A549 (cell line): ENCODE measurements around the gene NTM.

Experiments used
- TF ChIP-seq, protein P1 (sequence below): fragments of 150-350 bp; IDR thresholded peaks from 2 replicates; pipeline ENCODE4 v1.6.1; 2014; ENCODE audit warnings: low read depth, mild to moderate bottlenecking, low read length
- TF ChIP-seq, protein P2 (sequence below): fragments of >200 bp; sonication (Bioruptor Twin); formaldehyde crosslinking; IDR thresholded peaks from 3 replicates; pipeline ENCODE4 v1.5.1; 2016

DNA sequence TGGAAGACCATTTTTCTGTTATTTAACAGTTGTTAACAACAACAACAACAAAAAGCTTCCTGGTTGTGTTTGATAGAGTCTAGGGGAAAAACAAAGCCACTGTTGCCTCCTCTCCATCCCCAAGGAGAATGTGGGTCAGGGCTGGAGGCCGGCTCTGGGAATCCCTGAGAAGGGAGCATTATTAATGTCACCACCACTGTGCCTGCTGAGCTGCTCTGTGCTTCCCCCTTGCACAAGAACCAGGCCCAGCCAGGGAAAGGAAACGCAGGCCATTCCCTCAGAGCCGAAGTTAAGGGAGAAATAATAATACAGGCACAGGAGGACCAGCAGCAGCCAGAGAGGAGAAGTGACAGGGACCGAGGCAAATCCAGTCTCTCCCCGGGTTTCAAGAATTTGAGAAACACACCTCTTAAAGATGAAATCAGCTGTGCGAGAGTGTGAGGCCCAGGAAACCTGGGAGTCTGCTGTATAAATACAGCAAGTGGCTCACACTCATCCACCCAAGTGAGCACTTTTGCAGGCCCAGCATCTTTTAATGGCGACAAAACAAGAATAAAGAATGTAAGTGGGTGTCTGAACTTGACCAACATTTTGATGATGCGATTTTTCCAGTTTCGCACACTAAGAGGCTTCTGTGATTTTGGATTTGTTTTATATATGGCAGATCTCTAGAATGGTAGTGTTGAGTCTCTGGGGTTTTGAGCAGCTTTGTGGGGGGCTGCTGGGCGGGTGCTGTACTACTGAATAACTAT is 539.2 kb downstream of the NTM start:
- TF ChIP-seq, protein P1, sequence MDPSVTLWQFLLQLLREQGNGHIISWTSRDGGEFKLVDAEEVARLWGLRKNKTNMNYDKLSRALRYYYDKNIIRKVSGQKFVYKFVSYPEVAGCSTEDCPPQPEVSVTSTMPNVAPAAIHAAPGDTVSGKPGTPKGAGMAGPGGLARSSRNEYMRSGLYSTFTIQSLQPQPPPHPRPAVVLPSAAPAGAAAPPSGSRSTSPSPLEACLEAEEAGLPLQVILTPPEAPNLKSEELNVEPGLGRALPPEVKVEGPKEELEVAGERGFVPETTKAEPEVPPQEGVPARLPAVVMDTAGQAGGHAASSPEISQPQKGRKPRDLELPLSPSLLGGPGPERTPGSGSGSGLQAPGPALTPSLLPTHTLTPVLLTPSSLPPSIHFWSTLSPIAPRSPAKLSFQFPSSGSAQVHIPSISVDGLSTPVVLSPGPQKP = no peak
- TF ChIP-seq, protein P2, sequence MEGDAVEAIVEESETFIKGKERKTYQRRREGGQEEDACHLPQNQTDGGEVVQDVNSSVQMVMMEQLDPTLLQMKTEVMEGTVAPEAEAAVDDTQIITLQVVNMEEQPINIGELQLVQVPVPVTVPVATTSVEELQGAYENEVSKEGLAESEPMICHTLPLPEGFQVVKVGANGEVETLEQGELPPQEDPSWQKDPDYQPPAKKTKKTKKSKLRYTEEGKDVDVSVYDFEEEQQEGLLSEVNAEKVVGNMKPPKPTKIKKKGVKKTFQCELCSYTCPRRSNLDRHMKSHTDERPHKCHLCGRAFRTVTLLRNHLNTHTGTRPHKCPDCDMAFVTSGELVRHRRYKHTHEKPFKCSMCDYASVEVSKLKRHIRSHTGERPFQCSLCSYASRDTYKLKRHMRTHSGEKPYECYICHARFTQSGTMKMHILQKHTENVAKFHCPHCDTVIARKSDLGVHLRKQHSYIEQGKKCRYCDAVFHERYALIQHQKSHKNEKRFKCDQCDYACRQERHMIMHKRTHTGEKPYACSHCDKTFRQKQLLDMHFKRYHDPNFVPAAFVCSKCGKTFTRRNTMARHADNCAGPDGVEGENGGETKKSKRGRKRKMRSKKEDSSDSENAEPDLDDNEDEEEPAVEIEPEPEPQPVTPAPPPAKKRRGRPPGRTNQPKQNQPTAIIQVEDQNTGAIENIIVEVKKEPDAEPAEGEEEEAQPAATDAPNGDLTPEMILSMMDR = no peak
